Measurements from ENCODE around the gene TMEM183A. TPM values are rescaled to one million over a fixed set of nuclear protein-coding genes. Genes with fewer than 3 reads are reported as not detected.
A peak's percentile ranks its signal among the peaks of the same experiment; 100 is the strongest.

The TMEM183A gene
- total and polyA plus RNA-seq, 2 of the 4 experiments (the other 2 are of a cell fraction) = 56.8 to 63.1 TPM

DNA sequence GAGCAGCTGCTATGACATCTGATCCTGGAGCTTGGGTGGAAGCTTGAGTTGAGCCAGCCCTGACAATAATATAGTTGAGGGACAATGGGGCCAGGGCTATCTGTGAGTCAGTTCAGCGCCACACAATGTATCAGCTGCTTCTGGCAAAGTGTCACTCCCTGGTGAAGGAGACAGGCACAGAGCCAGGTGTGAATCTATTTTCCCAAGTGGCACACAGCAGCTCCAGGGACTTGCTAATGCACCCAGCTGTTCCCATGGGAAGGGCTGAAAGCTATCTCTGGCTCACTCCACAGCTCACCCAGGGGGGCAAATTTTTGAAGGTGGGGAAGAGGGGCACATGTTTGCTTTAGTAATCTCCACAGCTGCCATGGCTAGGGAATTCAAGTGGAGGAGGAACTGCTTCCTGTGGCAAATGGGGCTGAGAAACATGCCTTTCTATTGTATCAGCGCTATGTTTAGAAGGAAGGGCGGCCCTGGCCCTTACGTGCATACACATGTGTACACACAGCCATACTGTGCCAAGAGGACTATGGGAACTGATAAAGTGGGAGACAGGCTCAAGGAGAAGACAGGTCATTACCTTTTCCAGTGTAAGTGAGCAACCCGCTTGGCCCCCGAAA, 42.3 kb upstream of the TMEM183A start:
- Histone ChIP-seq H3K36me3 (ENCODE audit: control insufficient read depth, insufficient read depth, low read length) (peaks cover 8% of the 10 kb centered on the region), H2BK20ac (ENCODE audit: low read depth, low read length) (no peak overlapping the region), H2AK9ac (replicated peaks; ENCODE audit: low read depth, low read length, poor library complexity) (peak overlapping the region; percentile 5), H3K9ac (ENCODE audit: low read depth, low read length) (no peak overlapping the region), H3K18ac (ENCODE audit: low read depth, low read length) (no peak overlapping the region), H3K9me1 (ENCODE audit: insufficient read depth, low read length) (peaks cover 17% of the 10 kb centered on the region), H2BK15ac (ENCODE audit: low read depth, low read length) (no peak overlapping the region), H2BK5ac (ENCODE audit: low read depth, low read length, poor library complexity, severe bottlenecking) (peak overlapping the region; percentile 61), H4K8ac (ENCODE audit: low read depth in 2 of 2, low read length in 2 of 2) (no peak overlapping the region), H3K23ac (ENCODE audit: low read depth, low read length) (no peak overlapping the region), H3K4me2 (ENCODE audit: low read depth, low read length) (no peak overlapping the region), H4K5ac (ENCODE audit: low read depth, low read length) (no peak overlapping the region), H4K91ac (ENCODE audit: insufficient read depth, low read depth, low read length) (no peak overlapping the region), H3K4me3 (ENCODE audit: insufficient read depth, low read depth, low read length) (no peak overlapping the region), H3K4ac (ENCODE audit: low read depth, low read length) (no peak overlapping the region), H3K79me1 (ENCODE audit: low read depth in 1 of 2, low read length in 2 of 2) (peaks cover 12 to 21% of the 10 kb centered on the region in 2 experiments), H2AFZ (replicated peaks; ENCODE audit: low read length, poor library complexity) (no peak overlapping the region), H2BK120ac (ENCODE audit: low read depth, low read length) (no peak overlapping the region), H2AK5ac (ENCODE audit: low read depth, low read length) (no peak overlapping the region), H3K27ac (ENCODE audit: insufficient read depth, low read length) (no peak overlapping the region), H4K20me1 (ENCODE audit: insufficient read depth, low read length) (no peaks in the 10 kb centered on the region), H3K14ac (replicated peaks; ENCODE audit: low read depth, low read length) (no peak overlapping the region), H3K27me3 (ENCODE audit: control insufficient read depth, insufficient read depth, low read length) (no peaks in the 10 kb centered on the region), H3K4me1 (ENCODE audit: control insufficient read depth, insufficient read depth, low read length) (peaks cover 9% of the 10 kb centered on the region), H3K56ac (ENCODE audit: extremely low read depth, insufficient read depth, low read length) (no peak overlapping the region), H3K9me3 (ENCODE audit: control insufficient read depth, insufficient read depth, low read length) (no peaks in the 10 kb centered on the region)
- dilution Hi-C loops (cut with HindIII; ENCODE audit: low sequenced_read_pairs, unreplicated experiment) = no loop called here
- ChIA-PET POLR2A (ENCODE audit: unreplicated experiment) (no interaction called here), CTCF (no interaction called here)
- DNase-seq = peak; percentile 79
- ATAC-seq (ENCODE audit: low read depth) = no peak
- TF ChIP-seq, protein P1, sequence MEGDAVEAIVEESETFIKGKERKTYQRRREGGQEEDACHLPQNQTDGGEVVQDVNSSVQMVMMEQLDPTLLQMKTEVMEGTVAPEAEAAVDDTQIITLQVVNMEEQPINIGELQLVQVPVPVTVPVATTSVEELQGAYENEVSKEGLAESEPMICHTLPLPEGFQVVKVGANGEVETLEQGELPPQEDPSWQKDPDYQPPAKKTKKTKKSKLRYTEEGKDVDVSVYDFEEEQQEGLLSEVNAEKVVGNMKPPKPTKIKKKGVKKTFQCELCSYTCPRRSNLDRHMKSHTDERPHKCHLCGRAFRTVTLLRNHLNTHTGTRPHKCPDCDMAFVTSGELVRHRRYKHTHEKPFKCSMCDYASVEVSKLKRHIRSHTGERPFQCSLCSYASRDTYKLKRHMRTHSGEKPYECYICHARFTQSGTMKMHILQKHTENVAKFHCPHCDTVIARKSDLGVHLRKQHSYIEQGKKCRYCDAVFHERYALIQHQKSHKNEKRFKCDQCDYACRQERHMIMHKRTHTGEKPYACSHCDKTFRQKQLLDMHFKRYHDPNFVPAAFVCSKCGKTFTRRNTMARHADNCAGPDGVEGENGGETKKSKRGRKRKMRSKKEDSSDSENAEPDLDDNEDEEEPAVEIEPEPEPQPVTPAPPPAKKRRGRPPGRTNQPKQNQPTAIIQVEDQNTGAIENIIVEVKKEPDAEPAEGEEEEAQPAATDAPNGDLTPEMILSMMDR (conservative IDR thresholded peaks at IDR 0.05; ENCODE audit: low read depth, low read length) = no peak
- no peak for TF ChIP-seq SMC3 (IDR thresholded peaks at IDR 0.05; ENCODE audit: low read depth, low read length)
- TF ChIP-seq NFE2L2 (IDR thresholded peaks at IDR 0.05; ENCODE audit: low read depth, low read length) = no peak
- TF ChIP-seq, protein P2, sequence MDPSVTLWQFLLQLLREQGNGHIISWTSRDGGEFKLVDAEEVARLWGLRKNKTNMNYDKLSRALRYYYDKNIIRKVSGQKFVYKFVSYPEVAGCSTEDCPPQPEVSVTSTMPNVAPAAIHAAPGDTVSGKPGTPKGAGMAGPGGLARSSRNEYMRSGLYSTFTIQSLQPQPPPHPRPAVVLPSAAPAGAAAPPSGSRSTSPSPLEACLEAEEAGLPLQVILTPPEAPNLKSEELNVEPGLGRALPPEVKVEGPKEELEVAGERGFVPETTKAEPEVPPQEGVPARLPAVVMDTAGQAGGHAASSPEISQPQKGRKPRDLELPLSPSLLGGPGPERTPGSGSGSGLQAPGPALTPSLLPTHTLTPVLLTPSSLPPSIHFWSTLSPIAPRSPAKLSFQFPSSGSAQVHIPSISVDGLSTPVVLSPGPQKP (IDR thresholded peaks at IDR 0.05; ENCODE audit: borderline replicate concordance, low read depth, low read length) = no peak
- no peak for TF ChIP-seq CEBPB (IDR thresholded peaks at IDR 0.05; ENCODE audit: low read depth, low read length)
- no peak for TF ChIP-seq MAZ (IDR thresholded peaks at IDR 0.05; ENCODE audit: borderline replicate concordance, low read depth, low read length)
- TF ChIP-seq RFX5 (IDR thresholded peaks at IDR 0.05; ENCODE audit: low read depth, low read length) = no peak
- 50% methylated on average over 1 of the region's 6 CpGs; no CpG with 5 or more reads in 1 of the 2 experiments for WGBS, 2 experiments (ENCODE audit: extremely low coverage in 2 of 2, insufficient read length in 1 of 2)
- intact Hi-C loops (cut with micrococcal nuclease) = no loop called here
- no TSS peak for BruUV-seq (replicated peaks)
- in situ Hi-C loops (cut with MboI; ENCODE audit: low sequenced_read_pairs) = no loop called here
